ENCODE measurements around the gene ACOT6. TPM values are rescaled to one million over a fixed set of nuclear protein-coding genes. Genes with fewer than 3 reads are reported as not detected.
"Not testable (repeated sequence)": the region's sequence is repeated elsewhere in the genome, so short reads cannot be mapped to it uniquely, and the experiment has no call there.

The ACOT6 gene
- total RNA-seq, 4 donors from 2014 or later = not detected

DNA sequence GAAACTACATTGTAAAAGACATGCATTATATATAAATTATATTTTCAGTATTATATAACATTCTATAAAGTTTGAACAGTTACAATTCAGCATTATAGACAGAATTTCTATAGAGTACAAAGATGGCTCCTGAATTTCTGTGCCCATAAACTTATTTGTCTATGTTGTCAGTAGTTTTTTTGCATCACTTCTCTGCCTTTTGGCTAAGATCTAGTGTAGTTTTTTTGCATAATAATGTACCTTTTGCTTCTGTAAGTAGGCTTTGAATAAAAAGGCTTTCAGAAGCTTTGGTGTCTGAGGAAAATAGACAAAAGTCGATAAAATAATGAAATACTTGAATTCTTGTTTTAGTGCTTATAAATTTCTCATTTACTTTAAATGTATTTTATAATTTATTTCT is 43.5 kb downstream of the ACOT6 start:
- no peak for DNase-seq
- no peaks in the 10 kb centered on the region for H3K27me3 ChIP-seq
- H3K36me3 ChIP-seq = peaks cover 0 to 13% of the 10 kb centered on the region in 2 donors
- TF ChIP-seq, protein P1, sequence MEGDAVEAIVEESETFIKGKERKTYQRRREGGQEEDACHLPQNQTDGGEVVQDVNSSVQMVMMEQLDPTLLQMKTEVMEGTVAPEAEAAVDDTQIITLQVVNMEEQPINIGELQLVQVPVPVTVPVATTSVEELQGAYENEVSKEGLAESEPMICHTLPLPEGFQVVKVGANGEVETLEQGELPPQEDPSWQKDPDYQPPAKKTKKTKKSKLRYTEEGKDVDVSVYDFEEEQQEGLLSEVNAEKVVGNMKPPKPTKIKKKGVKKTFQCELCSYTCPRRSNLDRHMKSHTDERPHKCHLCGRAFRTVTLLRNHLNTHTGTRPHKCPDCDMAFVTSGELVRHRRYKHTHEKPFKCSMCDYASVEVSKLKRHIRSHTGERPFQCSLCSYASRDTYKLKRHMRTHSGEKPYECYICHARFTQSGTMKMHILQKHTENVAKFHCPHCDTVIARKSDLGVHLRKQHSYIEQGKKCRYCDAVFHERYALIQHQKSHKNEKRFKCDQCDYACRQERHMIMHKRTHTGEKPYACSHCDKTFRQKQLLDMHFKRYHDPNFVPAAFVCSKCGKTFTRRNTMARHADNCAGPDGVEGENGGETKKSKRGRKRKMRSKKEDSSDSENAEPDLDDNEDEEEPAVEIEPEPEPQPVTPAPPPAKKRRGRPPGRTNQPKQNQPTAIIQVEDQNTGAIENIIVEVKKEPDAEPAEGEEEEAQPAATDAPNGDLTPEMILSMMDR (IDR thresholded peaks at IDR 0.05) = no peak
- no peak for TF ChIP-seq POLR2A (IDR thresholded peaks at IDR 0.05)
- H3K4me1 ChIP-seq = no peaks in the 10 kb centered on the region
- H3K27ac ChIP-seq = no peak overlapping the region
- intact Hi-C loops (cut with DNase I) = no loop called here
- WGBS, 2 donors = 95 to 100% methylated on average over 1 of the region's 1 CpG
- no peaks in the 10 kb centered on the region for H3K9me3 ChIP-seq
- H3K4me3 ChIP-seq (replicated peaks in 1 of 3) = no peak overlapping the region

DNA sequence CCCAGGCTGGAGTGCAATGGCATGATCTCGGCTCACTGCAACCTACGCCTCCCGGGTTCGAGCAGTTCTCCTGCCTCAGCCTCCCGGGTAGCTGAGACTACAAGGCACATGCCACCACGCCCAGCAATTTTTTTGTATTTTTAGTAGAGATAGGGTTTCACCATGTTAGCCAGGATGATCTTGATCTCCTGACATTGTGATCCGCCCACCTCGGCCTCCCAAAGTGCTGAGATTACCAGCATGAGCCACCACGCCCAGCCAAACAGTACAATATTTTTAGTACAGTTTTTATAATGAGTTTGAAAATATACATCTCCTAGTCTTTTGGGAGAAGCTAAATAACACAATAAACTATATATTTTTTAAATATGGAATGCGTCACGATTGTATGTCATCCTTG is 46.9 kb downstream of the ACOT6 start:
- H3K9me3 ChIP-seq; H3K27me3 ChIP-seq; H3K27ac ChIP-seq; H3K4me1 ChIP-seq; H3K4me3 ChIP-seq (replicated peaks in 1 of 3); intact Hi-C loops (cut with DNase I); DNase-seq: not testable (repeated sequence)
- 96 to 98% methylated on average over 11 of the region's 11 CpGs for WGBS, 2 donors
- H3K36me3 ChIP-seq = peaks cover 0 to 16% of the 10 kb centered on the region in 2 donors

DNA sequence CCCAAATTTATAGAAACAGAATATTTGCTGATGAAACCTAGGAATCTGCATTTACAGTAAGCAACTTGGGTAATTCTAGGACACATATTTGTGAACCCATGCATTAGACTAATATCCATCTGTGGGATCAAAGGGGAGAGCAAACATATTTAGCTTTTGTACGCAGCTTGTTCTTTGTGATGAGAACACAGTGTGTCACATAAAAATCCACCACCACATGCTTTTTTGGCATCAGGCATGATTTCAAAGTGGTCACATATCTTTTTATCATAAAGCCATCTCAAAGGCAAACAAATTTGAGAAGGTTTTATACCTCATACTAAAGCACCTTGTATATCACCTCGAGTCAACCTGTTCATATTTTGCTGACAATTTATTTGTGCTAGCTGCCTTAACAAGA is 48.2 kb downstream of the ACOT6 start:
- intact Hi-C loops (cut with DNase I) = no loop called here
- no peaks in the 10 kb centered on the region for H3K9me3 ChIP-seq
- no peak for DNase-seq
- no peak overlapping the region for H3K27ac ChIP-seq
- TF ChIP-seq, protein P1 (IDR thresholded peaks at IDR 0.05) = no peak
- no peak for TF ChIP-seq POLR2A (IDR thresholded peaks at IDR 0.05)
- peaks cover 0 to 16% of the 10 kb centered on the region in 2 donors for H3K36me3 ChIP-seq
- no peaks in the 10 kb centered on the region for H3K4me1 ChIP-seq
- H3K4me3 ChIP-seq (replicated peaks in 1 of 3) = no peak overlapping the region
- 95 to 97% methylated on average over 2 of the region's 2 CpGs for WGBS, 2 donors
- H3K27me3 ChIP-seq = no peaks in the 10 kb centered on the region

- no peaks in the 10 kb centered on the region for H3K4me1 ChIP-seq
- no peaks in the 10 kb centered on the region for H3K27me3 ChIP-seq
- intact Hi-C loops (cut with DNase I) = no loop called here
- H3K9me3 ChIP-seq = no peaks in the 10 kb centered on the region
- 92% methylated on average over 2 of the region's 2 CpGs for WGBS, 2 donors
- no peak for DNase-seq
- H3K27ac ChIP-seq = no peak overlapping the region
- no peak for TF ChIP-seq POLR2A (IDR thresholded peaks at IDR 0.05)
- TF ChIP-seq, protein P1 (IDR thresholded peaks at IDR 0.05) = no peak
- peaks cover 0 to 16% of the 10 kb centered on the region in 2 donors for H3K36me3 ChIP-seq
- H3K4me3 ChIP-seq (replicated peaks in 1 of 3) = no peak overlapping the region
Observed at GRCh38 chr14:73661872-73662271, 49.6 kb downstream of the ACOT6 start.

DNA sequence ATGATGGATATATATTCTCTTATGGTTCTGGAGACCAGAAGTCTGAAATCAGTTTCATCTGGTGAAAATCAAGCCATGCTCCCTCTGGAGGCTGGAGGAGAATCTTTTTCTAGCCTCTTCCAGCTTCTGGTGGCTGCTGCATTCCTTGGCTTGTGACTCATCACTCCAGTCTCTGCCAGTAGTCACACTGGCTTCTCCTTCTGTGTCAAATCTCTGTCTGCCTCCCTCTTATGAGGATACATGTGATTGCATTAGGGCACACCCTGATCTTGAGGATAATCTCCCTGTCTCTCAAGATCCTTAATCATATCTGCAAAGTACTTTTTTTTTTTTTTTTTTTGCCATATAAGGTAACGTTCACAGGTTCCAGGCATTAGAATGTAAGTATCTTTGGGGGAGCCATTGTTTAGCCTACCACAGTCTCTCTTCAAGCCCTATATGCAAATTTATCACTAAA is 50.2 kb downstream of the ACOT6 start:
- 88 to 92% methylated on average over 1 of the region's 1 CpG for WGBS, 2 donors
- H3K27me3 ChIP-seq = no peaks in the 10 kb centered on the region
- peaks cover 0 to 16% of the 10 kb centered on the region in 2 donors for H3K36me3 ChIP-seq
- no peak overlapping the region for H3K27ac ChIP-seq
- intact Hi-C loops (cut with DNase I) = no loop called here
- TF ChIP-seq, protein P1 (IDR thresholded peaks at IDR 0.05) = no peak
- no peaks in the 10 kb centered on the region for H3K9me3 ChIP-seq
- no peaks in the 10 kb centered on the region for H3K4me1 ChIP-seq
- DNase-seq = peak in 1 of 2 donors; percentile 12
- H3K4me3 ChIP-seq (replicated peaks in 1 of 3) = no peak overlapping the region

Measured in thyroid gland (tissue), 4 donors.